HG03521 (cell line): ENCODE data around the gene TM9SF1.
A peak's percentile ranks its signal among the peaks of the same experiment; 100 is the strongest.

Experiments
- ATAC-seq: cut with Tn5 transposase; IDR thresholded peaks from one replicate; pipeline ENCODE4 v1.9.1; 2021; ENCODE audit warnings: mild to moderate bottlenecking, moderate library complexity; ENCODE audit not compliant: unreplicated experiment

The TM9SF1 gene

GRCh38 chr14:24198814-24199524, 3.7 kb upstream of the TM9SF1 start:
- ATAC-seq = no peak

- no peak for ATAC-seq
Measured at GRCh38 chr14:24197056-24197450, 1.8 kb upstream of the TM9SF1 start.

- ATAC-seq = peak; percentile 14
Measured at GRCh38 chr14:24196071-24197055, 1.1 kb upstream of the TM9SF1 start.

- no peak for ATAC-seq
Measured at GRCh38 chr14:24194873-24195185, 412 bp downstream of the TM9SF1 start.

GRCh38 chr14:24194186-24194872, 912 bp downstream of the TM9SF1 start:
- no peak for ATAC-seq

GRCh38 chr14:24192933-24193332, 2.3 kb downstream of the TM9SF1 start:
- no peak for ATAC-seq

GRCh38 chr14:24190416-24190815, 4.8 kb downstream of the TM9SF1 start:
- no peak for ATAC-seq

GRCh38 chr14:24189460-24189859, 5.8 kb downstream of the TM9SF1 start:
- no peak for ATAC-seq

GRCh38 chr14:24189059-24189375, 6.2 kb downstream of the TM9SF1 start:
- no peak for ATAC-seq

GRCh38 chr14:24188251-24189058, 6.8 kb downstream of the TM9SF1 start, which contains the start of gene IPO4:
IPO4 (minus strand) TSS chr14:24188816; CDS start chr14:24188787, 29 bp downstream.
- ATAC-seq = peak; percentile 87

- no peak for ATAC-seq
Measured at GRCh38 chr14:24187539-24187915, 7.7 kb downstream of the TM9SF1 start.

GRCh38 chr14:24186831-24187538, 8.3 kb downstream of the TM9SF1 start:
- ATAC-seq = no peak

- no peak for ATAC-seq
Measured at GRCh38 chr14:24185741-24186140, 9.5 kb downstream of the TM9SF1 start.

- no peak for ATAC-seq
Measured at GRCh38 chr14:24185026-24185425, 10.2 kb downstream of the TM9SF1 start.

GRCh38 chr14:24184104-24184970, 10.9 kb downstream of the TM9SF1 start:
- ATAC-seq = no peak

- ATAC-seq = no peak
Measured at GRCh38 chr14:24183014-24183481, 12.2 kb downstream of the TM9SF1 start.

- ATAC-seq = no peak
Measured at GRCh38 chr14:24182110-24182882, 12.9 kb downstream of the TM9SF1 start.

- no peak for ATAC-seq
Measured at GRCh38 chr14:24181371-24182077, 13.7 kb downstream of the TM9SF1 start.
